OCI-LY3 (cell line): Measurements from ENCODE around the gene SMIM41.

Experiments used
- H2AFZ ChIP-seq: fragments of 200-600, 300-600 bp; shearing (Covaris generic); 2 replicates; pipeline ENCODE4 v1.6.0; 2014; ENCODE audit warnings: antibody characterized with exemption, low read depth, low read length
- H3K27ac ChIP-seq: fragments of 200-600, 300-600 bp; sonication (generic); 2 replicates; pipeline ENCODE4 v1.5.1; 2014; ENCODE audit warnings: mild to moderate bottlenecking, low read length, moderate library complexity, mixed read lengths
- H3K27me3 ChIP-seq: fragments of 200-600, 300-600 bp; sonication (generic); 2 replicates; pipeline ENCODE4 v1.6.1; 2014; ENCODE audit warnings: low read depth, low read length, mixed read lengths
- H3K36me3 ChIP-seq: fragments of 200-600, 300-600 bp; sonication (generic); replicated peaks from 2 replicates; pipeline ENCODE3; 2014; ENCODE audit warnings: low read depth, low read length, mixed read lengths
- H3K4me1 ChIP-seq: fragments of 300-600, 200-600 bp; sonication (generic); 2 replicates; pipeline ENCODE4 v1.6.1; 2014; ENCODE audit warnings: low read length, mixed read lengths
- H3K4me2 ChIP-seq: fragments of 200-600, 300-600 bp; sonication (generic); 2 replicates; pipeline ENCODE4 v1.6.1; 2014; ENCODE audit warnings: low read length, mixed read lengths
- H3K4me3 ChIP-seq: fragments of 300-600, 200-600 bp; sonication (generic); 2 replicates; pipeline ENCODE4 v1.5.1; 2014; ENCODE audit warnings: antibody characterized with exemption, mild to moderate bottlenecking, low read length, moderate library complexity
- H3K79me2 ChIP-seq: fragments of 300-600, 200-600 bp; shearing (Covaris generic); 2 replicates; pipeline ENCODE4 v1.6.1; 2014; ENCODE audit warnings: mild to moderate bottlenecking, low read length, mixed read lengths
- H3K9ac ChIP-seq: fragments of 300-600, 200-600 bp; shearing (Covaris generic); 2 replicates; pipeline ENCODE4 v1.6.0; 2014; ENCODE audit warnings: mild to moderate bottlenecking, low read length, moderate library complexity
- H3K9me3 ChIP-seq: fragments of 200-600, 300-600 bp; shearing (Covaris generic); 2 replicates; pipeline ENCODE4 v1.6.1; 2014; ENCODE audit warnings: low read length, mixed read lengths; ENCODE audit not compliant: insufficient read depth
- H4K20me1 ChIP-seq: fragments of 200-600, 300-600 bp; sonication (generic); 2 replicates; pipeline ENCODE4 v1.6.1; 2016; ENCODE audit warnings: low read length, mixed read lengths; ENCODE audit not compliant: insufficient read depth
- EZH2phosphoT487 ChIP-seq: fragments of 200-600 bp; shearing (Covaris generic); IDR thresholded peaks from 2 replicates; pipeline ENCODE4 v1.6.1; 2018; ENCODE audit warnings: antibody characterized with exemption, mixed run types, low read depth
- TF ChIP-seq, protein P1 (sequence below): fragments of 200-600, 300-600 bp; sonication (generic); IDR thresholded peaks from 2 replicates; pipeline ENCODE4 v1.5.1; 2014; ENCODE audit warnings: antibody characterized with exemption, low read length, low read depth

SMIM41 gene

DNA sequence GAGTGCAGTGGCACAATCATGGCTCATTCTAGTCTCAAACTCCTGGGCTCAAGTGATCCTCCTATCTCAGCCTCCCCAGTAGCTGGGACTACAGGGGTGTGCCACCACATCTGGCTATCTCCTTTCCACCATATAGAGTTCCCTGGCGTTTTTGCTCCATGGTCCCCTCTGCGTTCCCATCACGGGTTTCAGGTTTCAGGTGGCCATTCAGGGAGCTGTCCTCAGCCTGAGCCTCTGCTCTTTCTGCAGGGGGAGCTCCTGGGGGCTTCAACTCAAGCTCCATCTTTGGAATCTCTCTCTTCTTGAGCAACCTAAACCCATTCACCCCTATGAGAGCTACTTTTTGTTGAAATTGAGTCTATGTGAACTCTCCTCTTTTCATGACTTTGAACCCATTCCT lies 11.6 kb downstream of the SMIM41 start:
- H3K4me3 ChIP-seq: no peak overlapping the region
- no peak overlapping the region for H3K9ac ChIP-seq
- no peaks in the 10 kb centered on the region for H4K20me1 ChIP-seq
- H3K27ac ChIP-seq: no peak overlapping the region
- H3K36me3 ChIP-seq: no peaks in the 10 kb centered on the region
- H3K9me3 ChIP-seq: no peaks in the 10 kb centered on the region
- peaks cover 20% of the 10 kb centered on the region for H3K27me3 ChIP-seq
- no peak overlapping the region for H2AFZ ChIP-seq
- H3K4me2 ChIP-seq: no peak overlapping the region
- TF ChIP-seq, protein P1, sequence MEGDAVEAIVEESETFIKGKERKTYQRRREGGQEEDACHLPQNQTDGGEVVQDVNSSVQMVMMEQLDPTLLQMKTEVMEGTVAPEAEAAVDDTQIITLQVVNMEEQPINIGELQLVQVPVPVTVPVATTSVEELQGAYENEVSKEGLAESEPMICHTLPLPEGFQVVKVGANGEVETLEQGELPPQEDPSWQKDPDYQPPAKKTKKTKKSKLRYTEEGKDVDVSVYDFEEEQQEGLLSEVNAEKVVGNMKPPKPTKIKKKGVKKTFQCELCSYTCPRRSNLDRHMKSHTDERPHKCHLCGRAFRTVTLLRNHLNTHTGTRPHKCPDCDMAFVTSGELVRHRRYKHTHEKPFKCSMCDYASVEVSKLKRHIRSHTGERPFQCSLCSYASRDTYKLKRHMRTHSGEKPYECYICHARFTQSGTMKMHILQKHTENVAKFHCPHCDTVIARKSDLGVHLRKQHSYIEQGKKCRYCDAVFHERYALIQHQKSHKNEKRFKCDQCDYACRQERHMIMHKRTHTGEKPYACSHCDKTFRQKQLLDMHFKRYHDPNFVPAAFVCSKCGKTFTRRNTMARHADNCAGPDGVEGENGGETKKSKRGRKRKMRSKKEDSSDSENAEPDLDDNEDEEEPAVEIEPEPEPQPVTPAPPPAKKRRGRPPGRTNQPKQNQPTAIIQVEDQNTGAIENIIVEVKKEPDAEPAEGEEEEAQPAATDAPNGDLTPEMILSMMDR: no peak
- no peak for TF ChIP-seq EZH2phosphoT487
- peaks cover 12% of the 10 kb centered on the region for H3K4me1 ChIP-seq
- no peaks in the 10 kb centered on the region for H3K79me2 ChIP-seq

DNA sequence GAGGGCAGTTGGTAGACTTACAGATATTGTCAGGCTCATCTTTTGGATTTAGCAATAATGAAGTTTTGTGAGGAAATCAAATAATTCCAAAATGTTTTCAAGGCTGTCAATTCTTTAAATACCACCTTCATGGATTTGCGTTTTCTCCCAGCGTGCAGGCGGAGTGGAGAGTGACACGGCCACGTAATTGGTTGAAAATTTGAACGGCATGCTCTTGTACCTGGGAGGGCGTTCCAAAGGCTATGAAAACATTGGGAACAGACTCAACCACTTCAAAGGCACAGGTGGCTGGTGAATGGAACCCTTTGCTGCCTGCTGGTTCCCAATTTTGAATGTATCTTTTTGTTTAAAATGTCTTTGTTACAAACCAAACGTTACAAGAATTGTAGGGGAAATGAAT lies 12.4 kb downstream of the SMIM41 start:
- Histone ChIP-seq H3K4me1 (peaks cover 12% of the 10 kb centered on the region), H3K9ac (no peak overlapping the region), H3K27me3 (peaks cover 20% of the 10 kb centered on the region), H3K79me2 (no peaks in the 10 kb centered on the region), H3K4me2 (no peak overlapping the region), H3K36me3 (no peaks in the 10 kb centered on the region), H3K9me3 (no peaks in the 10 kb centered on the region), H4K20me1 (no peaks in the 10 kb centered on the region), H3K4me3 (no peak overlapping the region), H3K27ac (no peak overlapping the region), H2AFZ (no peak overlapping the region)
- TF ChIP-seq, protein P1: no peak
- TF ChIP-seq EZH2phosphoT487: no peak

DNA sequence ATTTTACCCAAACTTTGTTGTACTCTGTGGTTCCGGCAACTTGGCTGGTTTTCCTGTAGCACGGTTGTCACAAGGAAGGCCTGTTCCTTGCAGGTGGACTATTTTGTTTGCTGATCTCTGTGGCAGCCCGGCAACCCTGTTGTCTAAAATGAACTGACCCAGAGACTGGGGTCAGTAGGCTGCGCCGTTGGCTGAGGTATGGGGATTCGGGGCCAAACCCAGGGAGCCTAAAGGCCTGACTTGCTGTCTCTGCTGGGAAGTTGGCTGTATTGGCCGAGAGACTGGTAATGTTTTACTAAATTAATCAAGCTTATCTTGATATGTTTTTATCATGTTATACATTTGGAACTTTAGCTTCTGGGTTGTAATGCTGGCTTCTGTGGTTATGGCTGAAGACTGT lies 13.8 kb downstream of the SMIM41 start:
- Histone ChIP-seq H3K4me1 (peaks cover 7% of the 10 kb centered on the region), H3K4me2 (no peak overlapping the region), H3K9ac (no peak overlapping the region), H3K36me3 (no peaks in the 10 kb centered on the region), H3K27me3 (peaks cover 17% of the 10 kb centered on the region), H4K20me1 (no peaks in the 10 kb centered on the region), H3K79me2 (no peaks in the 10 kb centered on the region), H2AFZ (no peak overlapping the region), H3K4me3 (no peak overlapping the region), H3K27ac (no peak overlapping the region), H3K9me3 (no peaks in the 10 kb centered on the region)
- TF ChIP-seq EZH2phosphoT487: no peak
- TF ChIP-seq, protein P1: no peak

DNA sequence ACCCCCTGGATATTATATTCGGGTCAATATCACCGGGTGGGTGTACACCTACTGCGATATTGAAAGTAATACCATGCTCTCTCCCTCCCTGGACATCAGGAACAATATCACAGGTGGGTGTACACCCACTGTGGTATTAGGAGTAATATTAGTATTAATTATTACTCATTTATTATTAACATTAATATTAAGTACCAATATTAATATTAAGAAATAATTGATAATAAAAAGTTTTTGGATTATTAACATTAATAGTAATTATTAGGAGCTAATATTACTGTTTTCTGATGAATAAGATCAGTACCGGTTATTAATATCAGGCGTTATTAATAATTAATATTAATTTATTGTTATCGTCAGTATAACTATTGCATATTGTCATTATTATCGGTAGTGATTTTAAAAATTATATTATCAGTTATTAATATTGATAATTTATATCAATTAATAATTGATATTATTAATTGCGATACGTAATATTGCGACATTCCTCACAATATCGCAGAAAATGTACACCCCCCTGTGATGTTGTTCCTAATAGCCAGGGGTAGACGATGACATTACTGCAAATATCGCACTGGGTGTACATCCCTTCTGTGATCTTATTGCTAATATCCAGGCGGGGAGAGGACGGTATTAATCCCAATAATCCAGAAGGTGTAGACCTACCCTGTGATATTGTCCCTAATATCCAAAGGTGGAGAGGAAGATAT lies 17.0 kb downstream of the SMIM41 start:
- peaks cover 6% of the 10 kb centered on the region; the same call in 1 of the 2 replicates for H3K27me3 ChIP-seq
- no peaks in the 10 kb centered on the region for H3K9me3 ChIP-seq
- no peaks in the 10 kb centered on the region for H4K20me1 ChIP-seq
- H3K4me3 ChIP-seq: no peak overlapping the region
- no peaks in the 10 kb centered on the region for H3K4me1 ChIP-seq
- H3K9ac ChIP-seq: no peak overlapping the region
- H3K79me2 ChIP-seq: no peaks in the 10 kb centered on the region
- no peak overlapping the region for H3K4me2 ChIP-seq
- H3K27ac ChIP-seq: no peak overlapping the region
- TF ChIP-seq, protein P1: no peak
- no peak for TF ChIP-seq EZH2phosphoT487
- no peaks in the 10 kb centered on the region for H3K36me3 ChIP-seq
- no peak overlapping the region for H2AFZ ChIP-seq
